NCI-H226 (cell line): ENCODE measurements around the gene AP3S1.
"Not testable (repeated sequence)": the region's sequence is repeated elsewhere in the genome, so short reads cannot be mapped to it uniquely, and the experiment has no call there.

Source experiments
- DNase-seq: peaks from one replicate; pipeline ENCODE4 v3.0.0-alpha.2; 2015

The AP3S1 gene

GRCh38 chr5:115875447-115875846 is 33.7 kb downstream of the AP3S1 start:
- DNase-seq, result no peak

- not testable (repeated sequence) for DNase-seq
Measured at GRCh38 chr5:115877342-115877741, 35.6 kb downstream of the AP3S1 start.

DNA sequence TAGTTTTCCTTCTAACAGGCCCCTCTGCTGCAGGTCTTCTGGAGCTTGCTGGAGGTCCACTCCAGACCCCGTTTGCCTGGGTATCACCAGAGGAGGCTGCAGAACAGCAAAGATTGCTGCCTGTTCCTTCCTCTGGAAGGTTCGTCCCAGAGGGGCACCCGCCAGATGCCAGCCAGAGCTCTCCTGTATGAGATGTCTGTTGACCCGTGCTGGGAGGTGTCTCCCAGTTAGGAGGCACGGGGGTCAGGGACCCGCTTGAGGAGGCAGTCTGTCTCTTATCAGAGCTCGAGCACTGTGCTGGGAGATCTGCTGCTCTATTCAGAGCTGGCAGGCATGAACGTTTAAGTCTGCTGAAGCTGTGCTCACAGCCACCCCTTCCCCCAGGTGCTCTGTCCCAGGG is 40.7 kb downstream of the AP3S1 start:
- not testable (repeated sequence) for DNase-seq

DNA sequence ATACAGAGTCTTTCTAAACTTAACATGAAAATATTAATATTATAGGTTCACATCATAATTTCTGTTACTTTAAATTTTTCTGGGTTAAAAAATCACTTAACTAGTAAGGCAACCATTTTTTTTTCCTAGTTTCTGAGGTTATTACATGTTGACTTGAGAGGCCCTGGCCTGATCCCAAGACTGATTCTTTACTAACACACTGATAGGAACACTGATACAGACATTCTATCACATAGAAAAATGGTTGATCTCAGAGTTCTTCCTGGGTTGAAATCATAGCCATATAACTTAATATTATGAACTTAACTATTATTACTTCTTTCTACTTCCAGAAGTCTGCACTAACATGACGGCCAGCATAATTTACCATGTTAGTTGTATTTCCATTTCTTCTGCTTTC is 43.0 kb downstream of the AP3S1 start:
- no peak for DNase-seq

DNA sequence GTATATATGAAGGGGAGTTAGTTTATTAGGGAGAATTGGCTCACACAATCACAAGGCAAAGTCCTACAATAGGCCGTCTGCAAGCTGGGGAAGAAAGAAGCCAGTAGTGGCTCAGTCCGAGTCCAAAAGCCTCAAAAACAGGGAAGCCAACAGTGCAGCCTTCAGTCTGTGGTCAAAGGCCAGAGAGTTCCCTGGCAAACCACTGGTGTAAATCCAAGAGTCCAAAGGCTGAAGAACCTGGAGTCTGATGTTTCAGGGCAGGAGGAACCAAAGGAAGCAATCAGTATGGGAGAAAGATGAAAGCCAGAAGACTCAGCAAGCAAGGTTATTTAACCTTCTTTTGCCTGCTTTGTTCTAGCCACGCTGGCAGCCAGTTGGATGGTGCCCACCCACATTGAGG is 43.5 kb downstream of the AP3S1 start:
- DNase-seq, result not testable (repeated sequence)

GRCh38 chr5:115888027-115888426 is 46.3 kb downstream of the AP3S1 start:
- DNase-seq, result no peak

DNA sequence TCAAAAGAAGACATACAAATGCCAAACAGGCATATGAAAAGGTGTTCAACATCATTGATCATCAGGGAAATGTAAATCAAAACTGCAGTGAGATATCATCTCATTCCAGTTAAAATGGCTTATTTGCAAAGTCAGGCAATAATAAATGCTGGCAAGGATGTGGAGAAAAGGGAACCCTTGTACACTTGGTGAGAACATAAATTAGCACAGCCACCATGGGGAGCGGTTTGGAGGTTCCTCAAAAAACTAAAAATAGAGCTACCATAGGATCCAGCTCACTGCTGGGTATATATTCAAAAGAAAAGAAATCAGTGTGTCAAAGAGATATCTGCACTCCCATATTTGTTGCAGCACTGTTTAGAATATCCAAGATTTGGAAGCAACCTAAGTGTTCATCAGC is 50.3 kb downstream of the AP3S1 start:
- no peak for DNase-seq

DNA sequence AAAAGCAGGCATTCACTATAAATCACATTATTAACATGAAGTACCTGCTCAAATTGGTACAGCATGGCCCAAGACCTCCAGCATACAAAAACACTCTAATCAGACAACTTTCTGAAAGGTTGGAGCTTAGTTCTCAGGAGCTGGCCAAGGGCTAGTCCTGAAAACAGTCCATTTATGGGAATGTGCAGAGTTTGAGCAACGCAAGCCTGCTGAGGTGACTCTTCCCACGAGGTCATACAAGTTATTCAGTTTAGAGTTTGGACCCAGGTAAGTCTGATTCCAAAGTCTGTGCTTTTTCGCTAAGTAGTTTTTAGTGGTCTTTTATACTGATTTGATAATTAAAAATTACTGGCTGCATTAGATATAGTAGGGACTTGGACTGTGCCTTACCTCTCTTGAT is 52.6 kb downstream of the AP3S1 start:
- DNase-seq, result no peak

DNA sequence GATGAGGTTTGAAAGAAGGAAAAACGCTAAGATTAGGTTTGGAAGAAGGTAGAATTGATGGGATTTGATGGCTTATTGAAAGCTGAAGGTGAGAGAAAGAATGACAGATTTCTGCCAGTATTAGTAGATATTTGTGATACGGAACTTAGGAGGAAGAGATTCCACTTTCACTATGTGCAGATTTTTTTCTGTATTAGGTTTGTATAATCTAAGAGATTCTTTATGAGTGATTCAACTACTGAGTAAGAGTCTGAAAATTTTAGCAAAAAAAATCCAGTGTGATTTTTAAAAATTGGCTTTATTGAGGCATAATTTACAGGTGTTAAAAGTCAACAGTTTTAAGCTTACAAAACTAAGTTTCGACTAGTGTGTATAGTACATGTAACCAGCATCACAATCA is 54.1 kb downstream of the AP3S1 start:
- peak; percentile 5 for DNase-seq

GRCh38 chr5:115898656-115899055 is 56.9 kb downstream of the AP3S1 start:
- peak; percentile 78 for DNase-seq

GRCh38 chr5:115907177-115907576 is 65.4 kb downstream of the AP3S1 start:
- DNase-seq, result no peak

GRCh38 chr5:115913623-115914400 is 72.1 kb downstream of the AP3S1 start:
- not testable (repeated sequence) for DNase-seq

DNA sequence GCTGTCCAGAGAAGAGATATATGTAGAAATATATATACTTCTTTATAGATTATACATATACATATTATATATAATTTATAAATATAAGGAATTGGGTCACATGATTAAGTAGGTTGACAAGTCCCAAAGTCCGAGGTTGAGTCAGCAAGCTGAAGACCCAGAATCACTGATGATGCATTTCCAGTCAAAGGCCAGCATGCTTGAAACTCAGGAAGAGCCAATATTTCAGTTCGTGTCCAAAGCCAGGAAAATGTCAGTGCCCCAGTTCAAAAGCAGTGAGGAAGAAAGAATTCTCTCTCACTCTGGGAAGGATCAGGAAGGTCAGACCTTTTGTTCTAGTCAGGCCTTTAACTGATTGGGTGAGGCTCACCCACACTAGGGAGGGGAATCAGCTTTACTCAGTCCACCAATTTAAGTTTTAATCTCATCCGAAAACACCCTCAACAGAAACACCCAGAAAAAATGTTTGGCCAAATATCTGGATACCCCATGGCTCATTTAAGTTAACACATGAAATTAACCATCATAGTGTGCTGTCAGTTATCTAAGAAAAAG is 78.5 kb downstream of the AP3S1 start:
- no peak for DNase-seq

- DNase-seq, result peak; percentile 6
Measured at GRCh38 chr5:115928578-115929407, 87.1 kb downstream of the AP3S1 start.

DNA sequence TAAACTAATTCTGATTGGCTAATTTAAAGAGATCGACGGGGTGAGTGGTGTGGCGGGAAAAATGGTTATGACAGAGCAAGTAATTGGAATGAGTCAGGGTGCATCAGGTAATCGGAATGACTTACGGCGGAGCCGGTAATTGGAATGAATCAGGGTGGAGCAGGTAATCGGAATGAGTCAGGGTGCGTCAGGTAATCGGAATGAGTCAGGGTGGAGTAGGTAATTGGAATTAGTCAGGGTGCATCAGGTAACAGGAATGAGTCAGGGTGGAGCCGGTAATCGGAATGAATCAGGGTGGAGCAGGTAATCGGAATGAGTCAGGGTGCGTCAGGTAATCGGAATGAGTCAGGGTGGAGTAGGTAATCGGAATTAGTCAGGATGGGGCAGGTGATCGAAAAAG is 88.4 kb downstream of the AP3S1 start:
- peak; percentile 1 for DNase-seq

DNA sequence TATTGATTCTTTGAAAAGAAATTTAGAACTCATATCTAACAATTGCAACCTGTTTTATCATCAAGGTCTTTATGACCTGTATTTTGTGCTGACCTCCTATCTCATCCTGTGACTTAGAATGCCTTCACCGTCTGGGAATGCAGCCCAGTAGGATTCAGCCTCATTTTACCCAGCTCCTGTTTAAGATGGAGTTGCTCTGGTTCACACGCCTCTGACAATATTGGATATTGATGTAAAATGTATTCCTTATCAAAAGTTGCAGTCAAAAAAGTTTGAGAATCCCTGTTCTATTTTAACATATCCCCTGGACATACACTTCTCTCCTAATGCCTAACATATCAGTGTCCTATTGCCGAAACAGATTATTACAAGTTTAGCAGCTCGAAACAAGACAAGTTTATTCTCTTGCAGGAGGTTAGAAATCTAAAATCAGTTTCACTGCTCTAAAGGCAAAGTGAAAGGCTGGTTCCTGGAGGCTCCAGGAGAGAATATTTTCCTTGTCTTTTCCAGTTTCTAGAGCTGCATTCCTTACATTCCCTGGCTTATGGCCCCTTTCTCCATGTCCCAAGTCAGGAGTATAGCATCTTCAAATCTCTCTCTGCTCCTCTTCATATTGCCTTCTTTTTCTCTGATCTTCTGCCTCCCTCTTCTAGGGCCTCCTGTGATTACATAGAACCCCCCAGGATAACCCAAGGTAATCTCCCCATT is 89.0 kb downstream of the AP3S1 start:
- DNase-seq, result peak; percentile 3

DNA sequence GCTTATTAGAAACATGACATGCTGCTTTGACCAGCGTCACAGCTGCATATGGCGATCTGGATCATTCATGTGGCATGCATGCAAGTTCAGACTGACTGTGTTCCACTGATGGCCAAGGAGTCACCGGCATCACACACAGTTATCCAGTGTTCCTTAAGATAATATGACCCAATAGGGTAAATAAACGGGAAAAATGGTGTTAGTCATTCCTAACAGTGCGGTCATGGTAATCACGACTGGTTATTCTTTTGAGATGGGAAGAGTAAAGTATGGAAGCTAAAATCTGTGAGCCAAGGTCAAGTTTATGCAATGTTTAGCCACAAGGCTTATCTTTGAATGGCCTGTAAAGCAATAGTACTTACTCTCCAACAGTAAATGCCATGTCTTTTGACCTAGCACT is 91.3 kb downstream of the AP3S1 start:
- DNase-seq, result peak; percentile 7

DNA sequence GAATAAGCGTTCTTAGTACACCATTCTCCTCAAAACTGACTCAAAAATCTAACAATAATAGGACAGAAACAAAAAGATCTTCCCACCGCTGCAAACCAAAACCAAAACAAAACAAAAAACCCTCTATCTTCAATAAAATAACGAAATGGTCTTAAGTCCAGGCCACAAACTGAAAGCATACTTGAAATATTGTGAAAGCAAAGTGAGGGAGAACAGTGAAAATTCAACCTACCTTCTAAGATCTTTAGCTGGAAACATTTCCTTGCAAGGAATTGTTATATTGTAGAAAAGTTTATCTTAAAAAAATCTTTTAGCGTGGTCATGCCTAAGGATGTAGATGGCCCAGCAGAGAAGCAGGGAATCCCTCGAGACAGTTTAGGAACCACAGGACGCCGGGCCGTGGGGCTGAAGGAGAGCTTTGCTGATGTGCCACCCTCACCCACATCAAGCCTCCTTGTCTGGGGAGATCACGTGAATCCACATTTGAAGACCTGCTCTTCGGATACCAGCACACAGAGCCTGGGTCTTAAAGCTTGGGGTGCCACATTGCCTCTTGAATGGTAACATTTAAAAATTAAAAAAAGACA is 92.7 kb downstream of the AP3S1 start:
- no peak for DNase-seq

DNA sequence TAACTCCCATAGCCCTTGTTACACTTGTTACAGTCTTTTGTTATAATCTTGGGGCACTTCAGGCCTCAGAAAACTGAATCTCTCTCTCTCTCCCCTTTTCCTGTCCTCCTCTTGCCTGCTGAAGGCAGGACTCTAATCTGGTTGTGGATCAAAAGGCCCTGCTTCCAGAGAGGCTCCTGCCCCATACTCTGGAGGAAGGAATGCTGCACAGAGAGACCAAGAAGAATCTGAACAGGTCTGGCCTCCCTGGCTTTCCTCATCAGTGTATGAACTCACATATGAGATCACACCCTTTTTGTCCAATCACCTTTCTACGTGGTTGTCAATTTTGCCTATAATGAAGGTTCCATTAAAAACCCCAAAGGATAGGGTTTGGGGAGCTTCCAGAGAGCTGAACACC is 94.3 kb downstream of the AP3S1 start:
- no peak for DNase-seq

- DNase-seq, result peak; percentile 7
Measured at GRCh38 chr5:115939059-115939458, 97.3 kb downstream of the AP3S1 start.

DNA sequence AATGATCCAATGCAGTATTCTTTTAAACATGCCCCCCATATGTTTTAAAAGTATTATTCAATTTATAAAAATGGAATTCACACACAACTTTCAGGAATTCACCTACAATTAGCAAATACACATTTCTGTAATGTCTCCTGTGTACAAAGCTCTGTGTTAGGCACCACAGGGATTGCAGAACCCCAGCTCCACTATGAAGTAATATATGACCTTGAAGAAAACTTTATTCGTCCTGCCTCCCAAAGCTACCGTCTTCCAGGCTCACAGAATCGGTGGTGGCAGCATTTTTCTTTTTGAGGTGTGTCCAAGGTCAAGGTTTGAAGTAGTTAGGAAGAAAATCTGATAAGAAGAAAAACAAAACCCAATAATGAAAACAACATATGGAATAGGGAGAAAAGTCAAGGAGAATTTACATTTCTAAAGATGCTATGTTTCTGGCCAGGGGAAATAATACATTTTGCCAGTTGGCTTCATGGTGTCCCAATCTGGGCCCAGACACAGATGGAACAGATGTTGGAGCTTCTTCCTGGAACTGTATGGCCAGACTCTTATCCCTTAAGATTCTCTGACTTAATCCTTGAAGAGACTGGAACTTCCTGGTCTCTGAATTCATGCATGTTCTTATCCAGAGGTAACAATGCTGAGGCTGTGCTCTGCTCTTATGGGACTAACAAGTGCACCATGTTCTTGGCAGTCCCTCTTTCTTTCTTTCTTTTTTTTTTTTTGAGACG is 98.5 kb downstream of the AP3S1 start:
- DNase-seq, result no peak

DNA sequence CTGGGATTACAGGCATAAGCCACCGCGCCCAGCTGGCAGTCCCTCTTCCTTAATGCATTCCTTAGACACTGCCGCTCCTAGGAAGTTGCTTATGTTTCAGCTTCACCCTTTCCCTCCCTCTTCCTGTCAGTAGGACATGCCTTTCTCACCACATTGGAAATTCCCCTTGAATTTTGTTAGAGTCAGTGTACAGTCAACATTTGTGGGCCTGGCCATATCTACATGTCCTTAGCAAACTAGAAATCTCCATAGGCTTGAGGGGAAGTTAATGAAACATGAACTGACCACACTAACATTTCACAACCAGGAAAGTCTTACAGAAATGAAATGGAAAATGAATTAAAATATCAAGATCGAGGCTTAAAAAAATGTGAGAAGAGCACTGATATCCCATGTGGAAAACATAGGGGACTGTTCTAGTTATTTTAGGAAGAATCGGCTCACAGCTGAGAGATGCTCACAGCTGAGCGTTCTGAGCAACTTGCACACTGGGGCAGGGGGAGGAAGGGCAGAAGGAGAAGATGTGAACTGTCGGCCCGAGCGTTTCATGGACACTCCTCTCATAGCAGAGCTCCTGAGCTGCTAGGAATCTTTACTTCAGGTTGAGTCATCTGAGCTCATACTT is 99.4 kb downstream of the AP3S1 start:
- DNase-seq, result peak; percentile 99
